Ishikawa (cell line): Measurements from ENCODE around the gene TADA2A.

Experiments used
- CEBPB ChIP-seq: IDR thresholded peaks from 2 replicates; pipeline ENCODE4 v1.6.1; 2012
- CREB1 ChIP-seq: IDR thresholded peaks from 2 replicates; pipeline ENCODE4 v1.6.1; 2012; ENCODE audit warnings: low read depth
- EGR1 ChIP-seq: IDR thresholded peaks from 2 replicates; pipeline ENCODE4 v1.6.1; 2012
- EP300 ChIP-seq: IDR thresholded peaks from 2 replicates; pipeline ENCODE4 v1.6.1; 2012; ENCODE audit warnings: borderline replicate concordance
- FOXM1 ChIP-seq: IDR thresholded peaks from 2 replicates; pipeline ENCODE4 v1.6.1; 2012; ENCODE audit warnings: low read depth, borderline replicate concordance
- MAX ChIP-seq: IDR thresholded peaks from 2 replicates; pipeline ENCODE4 v1.6.1; 2012
- NFIC ChIP-seq: IDR thresholded peaks from 2 replicates; pipeline ENCODE4 v1.6.1; 2012
- RAD21 ChIP-seq: IDR thresholded peaks from 2 replicates; pipeline ENCODE4 v1.6.1; 2012; ENCODE audit warnings: low read depth
- REST ChIP-seq: IDR thresholded peaks from 2 replicates; pipeline ENCODE4 v1.6.1; 2012; ENCODE audit warnings: low read depth, mild to moderate bottlenecking
- TAF1 ChIP-seq: IDR thresholded peaks from 2 replicates; pipeline ENCODE4 v1.6.1; 2012; ENCODE audit warnings: low read depth, mild to moderate bottlenecking
- TCF12 ChIP-seq: IDR thresholded peaks from 2 replicates; pipeline ENCODE4 v1.6.1; 2012; ENCODE audit warnings: low read depth
- TEAD4 ChIP-seq: IDR thresholded peaks from 2 replicates; pipeline ENCODE4 v1.6.1; 2012
- USF1 ChIP-seq: IDR thresholded peaks from 2 replicates; pipeline ENCODE4 v1.6.1; 2012
- YY1 ChIP-seq: IDR thresholded peaks from 2 replicates; pipeline ENCODE4 v1.6.1; 2012; ENCODE audit warnings: low read depth
- ZBTB7A ChIP-seq: IDR thresholded peaks from 2 replicates; pipeline ENCODE4 v1.6.1; 2012; ENCODE audit warnings: low read depth

The TADA2A gene

GRCh38 chr17:37517881-37518280 is 111.2 kb downstream of the TADA2A start:
- TF ChIP-seq YY1 = no peak
- no peak for TF ChIP-seq USF1
- no peak for TF ChIP-seq MAX
- TF ChIP-seq CREB1 = no peak
- no peak for TF ChIP-seq NFIC
- TF ChIP-seq ZBTB7A = no peak

- TF ChIP-seq TEAD4 (no peak), MAX (no peak), REST (no peak), ZBTB7A (no peak), EGR1 (no peak), NFIC (no peak), EP300 (no peak), FOXM1 (no peak), TAF1 (no peak), CREB1 (no peak), CEBPB (no peak), USF1 (no peak), YY1 (no peak), RAD21 (no peak)
These were observed 112.1 kb downstream of the TADA2A start for GRCh38 chr17:37518826-37519225.

- TF ChIP-seq TEAD4 (no peak), REST (no peak), ZBTB7A (no peak), YY1 (no peak), FOXM1 (no peak), RAD21 (no peak), MAX (no peak), NFIC (no peak), TCF12 (no peak), CREB1 (no peak), EGR1 (no peak), CEBPB (no peak), USF1 (no peak), EP300 (no peak)
These were observed 112.7 kb downstream of the TADA2A start for GRCh38 chr17:37519251-37519985.

- no peak for TF ChIP-seq NFIC
- no peak for TF ChIP-seq CEBPB
- no peak for TF ChIP-seq TCF12
These were observed 113.5 kb downstream of the TADA2A start for GRCh38 chr17:37520174-37520573.

- no peak for TF ChIP-seq MAX
- no peak for TF ChIP-seq RAD21
- TF ChIP-seq REST = no peak
- no peak for TF ChIP-seq TCF12
- TF ChIP-seq YY1 = no peak
- TF ChIP-seq CREB1 = no peak
These were observed 115.1 kb downstream of the TADA2A start for GRCh38 chr17:37521821-37522220.
